CD14-positive monocyte (primary cell): ENCODE results near the gene ACIN1. TPM values are rescaled to one million over a fixed set of nuclear protein-coding genes. Genes with fewer than 3 reads are reported as not detected.

Source experiments
- DNase-seq, 3 donors: peaks; one replicate each; pipeline ENCODE4 v3.0.0-alpha.2; 2011 to 2022
- H2AFZ ChIP-seq: 2 replicates; pipeline ENCODE4 v1.6.0; 2012; ENCODE audit warnings: mild to moderate bottlenecking, low read depth, low read length, inconsistent platforms; ENCODE audit not compliant: insufficient read depth, poor library complexity, severe bottlenecking
- H3K27ac ChIP-seq, 2 donors: 1 replicate in 1 of 2; 2 replicates in 1 of 2; pipeline ENCODE4 v1.5.1; 2012 to 2013; ENCODE audit warnings: low read length in 2 of 2, control low read depth in 1 of 2, inconsistent platforms in 1 of 2, low read depth in 1 of 2, mild to moderate bottlenecking in 1 of 2
- H3K27me3 ChIP-seq, 2 donors: one replicate each; pipeline versions ENCODE4 v1.6.0 to v1.6.1; 2011 to 2013; ENCODE audit warnings: low read length in 2 of 2; ENCODE audit not compliant: control insufficient read depth in 2 of 2, insufficient read depth in 2 of 2
- H3K36me3 ChIP-seq, 2 donors: replicated peaks in 1 of 2; 1 replicate in 1 of 2; 2 replicates in 1 of 2; pipeline versions ENCODE4 v1.5.1 to v1.6.1; 2012 to 2013; ENCODE audit warnings: low read length in 2 of 2, control low read depth in 1 of 2, inconsistent platforms in 1 of 2, mild to moderate bottlenecking in 1 of 2; ENCODE audit not compliant: insufficient read depth in 2 of 2, control insufficient read depth in 1 of 2
- H3K4me1 ChIP-seq, 2 donors: 1 replicate in 1 of 2; 2 replicates in 1 of 2; pipeline versions ENCODE4 v1.5.1 to v1.6.1; 2012 to 2013; ENCODE audit warnings: low read length in 2 of 2, control low read depth in 1 of 2, inconsistent platforms in 1 of 2, mild to moderate bottlenecking in 1 of 2, moderate library complexity in 1 of 2; ENCODE audit not compliant: insufficient read depth in 2 of 2, control insufficient read depth in 1 of 2
- H3K4me2 ChIP-seq: replicated peaks from 2 replicates; pipeline ENCODE3; 2012; ENCODE audit warnings: low read length, moderate library complexity, mild to moderate bottlenecking; ENCODE audit not compliant: poor library complexity, severe bottlenecking; ENCODE audit errors: extremely low read depth
- H3K4me3 ChIP-seq, 3 experiments: fragments of 200-600 bp in 1 of 3; sonication (generic) in 1 of 3; replicated peaks in 1 of 3; 1 replicate in 2 of 3; 2 replicates in 1 of 3; pipeline ENCODE4 v1.5.1; 2011 to 2013; ENCODE audit warnings: low read length in 3 of 3, mild to moderate bottlenecking in 3 of 3, control low read depth in 2 of 3, low read depth in 2 of 3, inconsistent platforms in 1 of 3, moderate library complexity in 1 of 3
- H3K79me2 ChIP-seq: 2 replicates; pipeline ENCODE4 v1.6.0; 2012; ENCODE audit warnings: mild to moderate bottlenecking, control low read depth, inconsistent platforms, low read length, moderate library complexity; ENCODE audit not compliant: insufficient read depth
- H3K9ac ChIP-seq: 2 replicates; pipeline ENCODE4 v1.6.0; 2017; ENCODE audit warnings: low read length, mild to moderate bottlenecking; ENCODE audit not compliant: insufficient read depth, poor library complexity, severe bottlenecking
- H3K9me3 ChIP-seq, 2 donors: replicated peaks in 1 of 2; 1 replicate in 1 of 2; 2 replicates in 1 of 2; pipeline versions ENCODE4 v1.5.1 to v1.6.1; 2012 to 2013; ENCODE audit warnings: low read length in 2 of 2, control low read depth in 1 of 2; ENCODE audit not compliant: control insufficient read depth in 1 of 2, insufficient read depth in 1 of 2
- H4K20me1 ChIP-seq: 2 replicates; pipeline ENCODE4 v1.6.0; 2012; ENCODE audit warnings: mild to moderate bottlenecking, low read length, control low read depth, moderate library complexity; ENCODE audit not compliant: insufficient read depth
- H3K27ac Mint-ChIP-seq, 7 donors: one replicate each; pipeline ENCODE4 v1.8.0; 2020; ENCODE audit warnings: mild to moderate bottlenecking in 7 of 7, mixed read lengths in 7 of 7, moderate library complexity in 6 of 7, inconsistent platforms in 2 of 7
- H3K27me3 Mint-ChIP-seq, 3 donors: one replicate each; pipeline ENCODE4 v1.8.0; 2021 to 2022; ENCODE audit warnings: low read depth in 3 of 3, mild to moderate bottlenecking in 3 of 3, mixed read lengths in 3 of 3, moderate library complexity in 3 of 3, inconsistent platforms in 1 of 3
- H3K36me3 Mint-ChIP-seq, 2 donors: one replicate each; pipeline ENCODE4 v1.8.0; 2020; ENCODE audit warnings: mixed read lengths in 2 of 2, inconsistent platforms in 1 of 2, mild to moderate bottlenecking in 1 of 2
- H3K4me1 Mint-ChIP-seq: one replicate; pipeline ENCODE4 v1.8.0; 2020; ENCODE audit warnings: mild to moderate bottlenecking, mixed read lengths
- H3K4me3 Mint-ChIP-seq, 2 donors: one replicate each; pipeline ENCODE4 v1.8.0; 2020; ENCODE audit warnings: mild to moderate bottlenecking in 2 of 2, mixed read lengths in 2 of 2, moderate library complexity in 1 of 2
- H3K9me3 Mint-ChIP-seq, 7 donors: one replicate each; pipeline ENCODE4 v1.8.0; 2020 to 2022; ENCODE audit warnings: mixed read lengths in 7 of 7, mild to moderate bottlenecking in 6 of 7, moderate library complexity in 6 of 7, inconsistent platforms in 2 of 7
- CTCF ChIP-seq: fragments of 200-600 bp; IDR thresholded peaks from one replicate; pipeline ENCODE4 v1.8.0; 2022; ENCODE audit warnings: antibody characterized with exemption, mild to moderate bottlenecking
- WGBS: methylation state at CpG from one replicate; pipeline ENCODE4 v1.1.5; 2013; ENCODE audit warnings: missing lambda C conversion rate; ENCODE audit not compliant: insufficient coverage; 5-methylcytosine and 5-hydroxymethylcytosine counted together
- intact Hi-C, 2 donors: fragments of 100-400 bp; cut with micrococcal nuclease; formaldehyde crosslinking; loops; one replicate each; pipeline versions ENCODE4 v1.15.0 to v1.15.1; 2023
- polyA plus RNA-seq, 3 donors: library from polyadenylated mRNA; depleted of rRNA in 1 of 3; unstranded in 2 of 3; stranded (reverse) in 1 of 3; fragments of 300-500 nt in 2 of 3; fragments of >200 nt in 1 of 3; fragmentation: Illumina TruSeq in 2 of 3; gene quantifications; 1 replicate in 2 of 3; 2 replicates in 1 of 3; pipeline ENCODE4 v1.2.3, GENCODE V29; 2012 to 2021

Gene ACIN1
- polyA plus RNA-seq, 3 donors, result 2.8 to 159 (median 5.4) TPM

DNA sequence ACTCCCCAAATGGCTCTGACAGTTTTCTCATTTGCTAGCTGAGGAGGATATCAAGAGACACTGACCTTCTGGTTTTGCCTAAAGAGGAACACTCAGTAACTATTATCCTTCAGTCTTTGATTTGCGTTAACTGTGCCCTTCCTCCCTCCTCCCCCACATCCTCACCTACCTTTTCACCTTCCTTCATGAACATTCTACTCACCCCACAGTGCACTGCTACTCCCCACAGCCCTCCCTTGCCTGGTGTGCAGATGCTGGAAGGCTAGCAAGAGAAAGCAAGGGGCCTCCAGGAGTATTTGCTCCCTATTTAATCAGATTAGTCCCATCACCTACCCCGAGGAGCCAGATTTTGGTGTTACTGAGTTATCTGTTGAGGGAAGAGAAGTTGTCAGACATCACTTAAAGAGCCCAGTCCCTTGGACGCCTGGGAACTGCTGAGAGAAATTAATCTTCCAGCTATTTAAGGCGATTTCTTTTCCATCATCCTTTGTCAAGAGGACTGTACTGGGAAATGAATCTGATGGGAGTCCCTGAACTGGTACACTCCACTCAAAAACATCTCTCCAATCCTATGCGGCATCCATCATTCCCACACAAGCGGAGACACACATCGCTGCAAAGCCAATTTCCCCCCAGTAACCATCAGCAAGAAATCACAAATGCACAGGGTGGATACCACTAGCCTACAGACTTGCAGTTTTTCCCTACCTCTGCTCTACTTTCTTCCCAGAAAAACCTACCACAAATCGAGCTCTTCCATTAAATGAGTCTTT, 71.7 kb downstream of the ACIN1 start:
- Histone ChIP-seq H3K27me3 (no peaks in the 10 kb centered on the region), H4K20me1 (no peaks in the 10 kb centered on the region), H3K4me3 (no peak overlapping the region), H3K27ac (no peak overlapping the region), H3K4me1 (peaks cover 2 to 7% of the 10 kb centered on the region in 2 donors), H3K9me3 (no peaks in the 10 kb centered on the region), H3K4me2 (no peak overlapping the region), H3K9ac (no peak overlapping the region), H3K79me2 (no peaks in the 10 kb centered on the region), H3K36me3 (peaks cover 12 to 24% of the 10 kb centered on the region in 2 donors), H2AFZ (no peak overlapping the region)
- WGBS, result 100% methylated on average over 3 of the region's 8 CpGs
- Mint-ChIP-seq H3K36me3 (peaks cover 32 to 50% of the 10 kb centered on the region in 2 donors), H3K4me3 (no peak overlapping the region), H3K9me3 (no peaks in the 10 kb centered on the region), H3K4me1 (peaks cover 8% of the 10 kb centered on the region), H3K27ac (peak overlapping the region in 1 of 7 donors; percentile 61), H3K27me3 (no peaks in the 10 kb centered on the region)
- no peak for TF ChIP-seq CTCF
- DNase-seq, result no peak
- intact Hi-C loops, result no loop called here

DNA sequence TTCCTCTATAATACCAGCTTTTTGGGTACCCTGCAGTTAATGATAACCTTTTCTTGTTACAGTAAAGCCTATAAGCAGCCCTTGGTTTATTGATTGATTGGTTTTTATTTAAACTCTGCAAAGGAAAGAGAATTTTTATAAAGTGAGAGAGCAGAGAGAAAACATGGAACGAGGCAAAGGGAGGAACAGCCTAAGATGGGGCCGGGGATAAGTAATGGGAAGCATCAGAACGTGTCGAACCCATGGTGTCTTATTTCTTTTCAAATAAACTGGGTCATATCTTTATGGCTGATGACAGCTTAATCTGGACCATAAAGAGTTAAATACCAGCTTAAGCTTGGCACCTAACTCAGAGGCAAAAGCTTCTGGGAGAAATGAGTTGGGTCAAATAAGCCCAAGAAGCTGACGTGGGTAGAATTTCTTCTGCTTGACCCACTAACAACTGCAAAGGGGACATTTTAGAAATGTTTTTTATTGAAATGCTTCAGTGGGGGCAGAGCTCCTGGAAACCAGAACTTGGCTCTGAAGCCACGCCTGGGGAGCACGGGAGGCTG, 73.0 kb downstream of the ACIN1 start:
- no peak overlapping the region for H3K27ac ChIP-seq
- intact Hi-C loops, result no loop called here

More for the DNA sequence above, 73.0 kb downstream of the ACIN1 start:
- H3K36me3 Mint-ChIP-seq, result peaks cover 24 to 41% of the 10 kb centered on the region in 2 donors
- no peaks in the 10 kb centered on the region for H3K9me3 Mint-ChIP-seq
- H3K79me2 ChIP-seq, result no peaks in the 10 kb centered on the region
- H3K9ac ChIP-seq, result no peak overlapping the region
- whole genome bisulfite sequencing, result 67% methylated on average over 1 of the region's 7 CpGs
- TF ChIP-seq CTCF, result no peak
- H3K36me3 ChIP-seq, result peaks cover 8 to 24% of the 10 kb centered on the region in 2 donors
- H3K4me3 Mint-ChIP-seq, result no peak overlapping the region
- peaks cover 8% of the 10 kb centered on the region for H3K4me1 Mint-ChIP-seq
- no peaks in the 10 kb centered on the region for H3K27me3 ChIP-seq
- no peaks in the 10 kb centered on the region for H3K9me3 ChIP-seq
- H3K4me1 ChIP-seq, result peaks cover 2 to 7% of the 10 kb centered on the region in 2 donors
- peak overlapping the region in 1 of 7 donors; percentile 46 for H3K27ac Mint-ChIP-seq
- DNase-seq, result no peak
- H3K27me3 Mint-ChIP-seq, result peaks cover 0 to 2% (median 0%) of the 10 kb centered on the region in 3 donors
- no peak overlapping the region for H2AFZ ChIP-seq
- H4K20me1 ChIP-seq, result no peaks in the 10 kb centered on the region
- H3K4me2 ChIP-seq, result no peak overlapping the region
- H3K4me3 ChIP-seq, result no peak overlapping the region
